Measurements from ENCODE around the gene TMEM212.

GRCh38 chr3:171824116-171824515 is 19.0 kb upstream of the TMEM212 start:
- TF ChIP-seq TARDBP (IDR thresholded peaks at IDR 0.05) (no peak), ARNT (IDR thresholded peaks at IDR 0.05) (no peak), SP1 (IDR thresholded peaks at IDR 0.05) (no peak), PKNOX1 (IDR thresholded peaks at IDR 0.05) (no peak), LEF1 (IDR thresholded peaks at IDR 0.05; ENCODE audit: borderline replicate concordance) (no peak)
